Colon (tissue), 2 donors: ENCODE measurements around the gene ATP6V1B1.
"Not testable (repeated sequence)": the region's sequence is repeated elsewhere in the genome, so short reads cannot be mapped to it uniquely, and the experiment has no call there.

Experiments used
- FAIRE-seq: peaks from 2 replicates; lab custom pipeline; 2012; peaks lifted over from hg19 to GRCh38; lab: Jason Lieb, UNC
- donor health status: control.
- donor health status: control.

The ATP6V1B1 gene

DNA sequence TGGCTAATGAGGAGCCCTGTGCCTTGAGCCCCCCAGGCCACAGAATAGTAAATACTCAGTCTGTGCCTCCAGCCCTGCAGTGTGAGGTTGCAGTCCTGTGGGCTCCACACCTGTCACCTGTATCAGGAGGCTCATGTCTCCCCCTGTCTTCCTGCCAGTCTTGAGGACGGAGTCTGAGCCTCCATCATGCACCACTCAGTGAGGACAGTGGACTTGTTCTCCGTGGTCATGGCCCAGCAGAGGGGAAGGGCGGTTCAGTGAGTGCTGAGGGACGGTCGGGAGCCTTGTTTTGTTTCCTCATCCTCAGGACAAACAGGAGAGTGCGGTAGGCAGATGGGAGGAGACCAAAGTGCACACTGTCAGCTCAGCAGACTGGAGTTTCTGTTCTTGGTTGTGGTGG lies 76.1 kb downstream of the ATP6V1B1 start:
- FAIRE-seq: not testable (repeated sequence)
